Gastroesophageal sphincter (tissue), 3 donors: ENCODE measurements around the gene RPS5.
A peak's percentile ranks its signal among the peaks of the same experiment; 100 is the strongest.

Experiments used
- EP300 ChIP-seq: sonication (generic); formaldehyde crosslinking; IDR thresholded peaks from one replicate; pipeline ENCODE4 v1.6.1; 2017; ENCODE audit warnings: antibody characterized with exemption, mild to moderate bottlenecking
- POLR2A ChIP-seq, 2 donors: fragments of 450-650 bp; IDR thresholded peaks; one replicate each; pipeline ENCODE4 v1.6.1; 2017; ENCODE audit warnings: antibody characterized with exemption in 2 of 2, mild to moderate bottlenecking in 2 of 2, moderate library complexity in 1 of 2
- POLR2AphosphoS5 ChIP-seq: sonication (generic); formaldehyde crosslinking; IDR thresholded peaks from one replicate; pipeline ENCODE4 v1.6.1; 2017; ENCODE audit warnings: antibody characterized with exemption
- TF ChIP-seq, protein P1 (sequence below), 4 experiments: fragments of 200-600 bp in 2 of 4; fragments of 450-650 bp in 2 of 4; sonication (generic) in 1 of 4; IDR thresholded peaks; one replicate each; pipeline ENCODE4 v1.5.1; 2017 to 2019; ENCODE audit warnings: antibody characterized with exemption in 4 of 4, mild to moderate bottlenecking in 2 of 4, moderate library complexity in 2 of 4

DNA sequence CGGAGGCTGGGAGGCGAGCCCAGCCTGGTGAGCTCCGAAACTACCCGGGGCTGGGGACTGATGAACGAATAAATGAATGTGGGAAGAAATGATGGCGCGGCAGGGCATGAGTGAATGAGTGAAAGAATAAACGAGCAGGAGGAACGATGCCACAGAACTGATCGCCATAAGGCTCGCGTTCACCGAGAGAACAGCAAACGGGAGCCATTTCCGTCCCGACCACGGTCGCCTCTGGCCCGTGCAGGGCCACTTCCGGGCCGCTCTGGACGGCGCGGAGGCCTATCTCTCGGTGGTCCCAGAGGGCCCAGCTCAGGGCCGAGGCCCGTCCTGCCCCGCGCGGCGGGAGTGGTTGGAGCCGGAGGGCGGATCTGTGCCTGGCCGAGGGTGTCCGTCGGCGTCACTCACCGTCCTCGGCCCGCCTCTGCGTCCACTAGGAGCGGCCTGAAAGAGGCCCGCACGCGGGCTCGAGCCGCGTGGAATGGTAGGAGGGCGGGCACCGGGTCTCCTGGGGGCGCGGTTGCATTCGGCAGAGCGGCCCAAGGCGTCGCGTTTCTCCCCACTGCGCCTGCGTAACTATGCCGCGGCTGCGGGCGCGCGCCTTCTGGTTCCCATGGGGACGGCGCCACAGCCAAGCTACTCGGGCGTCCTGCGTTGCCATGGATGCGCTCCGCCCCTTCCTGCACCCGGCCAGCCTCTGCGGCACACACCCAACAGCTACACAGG lies 24.6 kb upstream of the RPS5 start, which contains the start of gene ZNF497:
- TF ChIP-seq, protein P1, sequence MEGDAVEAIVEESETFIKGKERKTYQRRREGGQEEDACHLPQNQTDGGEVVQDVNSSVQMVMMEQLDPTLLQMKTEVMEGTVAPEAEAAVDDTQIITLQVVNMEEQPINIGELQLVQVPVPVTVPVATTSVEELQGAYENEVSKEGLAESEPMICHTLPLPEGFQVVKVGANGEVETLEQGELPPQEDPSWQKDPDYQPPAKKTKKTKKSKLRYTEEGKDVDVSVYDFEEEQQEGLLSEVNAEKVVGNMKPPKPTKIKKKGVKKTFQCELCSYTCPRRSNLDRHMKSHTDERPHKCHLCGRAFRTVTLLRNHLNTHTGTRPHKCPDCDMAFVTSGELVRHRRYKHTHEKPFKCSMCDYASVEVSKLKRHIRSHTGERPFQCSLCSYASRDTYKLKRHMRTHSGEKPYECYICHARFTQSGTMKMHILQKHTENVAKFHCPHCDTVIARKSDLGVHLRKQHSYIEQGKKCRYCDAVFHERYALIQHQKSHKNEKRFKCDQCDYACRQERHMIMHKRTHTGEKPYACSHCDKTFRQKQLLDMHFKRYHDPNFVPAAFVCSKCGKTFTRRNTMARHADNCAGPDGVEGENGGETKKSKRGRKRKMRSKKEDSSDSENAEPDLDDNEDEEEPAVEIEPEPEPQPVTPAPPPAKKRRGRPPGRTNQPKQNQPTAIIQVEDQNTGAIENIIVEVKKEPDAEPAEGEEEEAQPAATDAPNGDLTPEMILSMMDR (IDR thresholded peaks at IDR 0.05), result peak in 1 of 4 experiments; percentile 35
- TF ChIP-seq EP300 (no peak), POLR2A (IDR thresholded peaks at IDR 0.05) (peak; percentile 58 to 80), POLR2AphosphoS5 (peak; percentile 81)
